Measurements from ENCODE around the gene NAPSA. TPM values are rescaled to one million over a fixed set of nuclear protein-coding genes. Genes with fewer than 3 reads are reported as not detected.
A peak's percentile ranks its signal among the peaks of the same experiment; 100 is the strongest.

NAPSA gene
- total RNA-seq (0.94 TPM), polyA plus RNA-seq (6.4 TPM)
- long read RNA-seq, donor 1, result 0 reads
- long read RNA-seq, donor 2, result 0 reads
- long read RNA-seq, donor 3, partial matches to known transcripts, result 0 of 1 reads
- long read RNA-seq, donor 3, other reads (novel, unspliced or antisense), result 0 of 1 reads
- long read RNA-seq, donor 4, result 0 reads
- long read RNA-seq, donor 5, result 0 reads
- long read RNA-seq, donor 6, result 0 reads
- long read RNA-seq, donor 7, result 0 reads
- long read RNA-seq, donor 8, result 0 reads
- long read RNA-seq, donor 9, result 0 reads
- long read RNA-seq, donor 10, result 0 reads

DNA sequence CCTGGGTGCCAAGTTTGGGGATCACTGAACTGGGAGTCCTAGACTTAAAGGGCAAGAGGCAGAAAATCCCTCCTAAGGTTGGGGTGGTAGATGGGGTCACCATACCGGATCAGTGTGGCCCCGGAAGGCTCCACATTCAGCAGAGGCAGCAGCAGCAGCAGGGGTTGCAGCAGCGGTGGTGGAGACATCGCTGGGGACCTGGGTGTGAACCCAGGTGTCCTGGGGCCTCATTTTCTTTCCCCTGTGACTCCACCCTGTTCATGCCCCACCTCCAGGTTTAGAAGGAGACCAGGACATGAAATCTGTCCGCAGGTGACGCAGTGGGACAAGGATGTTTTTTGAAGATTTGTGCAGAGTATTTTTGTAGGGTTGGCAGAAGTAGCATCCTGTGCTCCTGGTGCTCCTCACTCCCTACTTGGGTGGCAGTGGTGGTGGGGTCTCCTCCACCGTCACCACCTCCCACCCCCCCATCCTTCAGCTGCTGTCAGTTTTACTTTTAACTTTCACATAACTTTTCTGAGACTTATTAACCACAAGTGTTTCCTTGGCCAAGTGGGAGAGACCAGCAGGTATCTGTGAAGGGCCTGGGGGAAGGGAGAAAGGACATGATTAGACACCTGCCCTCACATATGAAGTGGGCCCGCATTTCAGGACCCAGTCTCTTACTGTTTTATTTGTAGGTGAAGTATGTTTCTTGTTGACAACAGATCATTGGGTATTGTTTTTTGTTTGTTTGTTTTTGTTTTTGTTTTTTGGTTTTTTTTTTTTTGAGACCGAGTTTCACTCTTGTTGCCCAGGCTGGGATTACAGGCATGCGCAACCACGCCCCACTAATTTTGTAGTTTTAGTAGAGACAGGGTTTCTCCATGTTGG, at the start of gene NAPSA:
NAPSA (minus strand) TSS at position 206 of the 873 bp plus-strand sequence; CDS start at position 188, 18 bp downstream.
- WGBS, result 88% methylated on average over 11 of the region's 11 CpGs
- H3K27ac ChIP-seq (ENCODE audit: low read depth in 1 of 2, low read length in 1 of 2), result peak within 1 kb of the TSS in 1 of 2 donors; percentile 42
- H3K9me3 ChIP-seq (ENCODE audit: control insufficient read depth in 2 of 2, insufficient read depth in 1 of 2, low read length in 1 of 2), result no peaks in the 10 kb centered on the region
- no peaks in the 10 kb centered on the region for H3K36me3 ChIP-seq (ENCODE audit: control insufficient read depth in 2 of 2, insufficient read depth in 2 of 2, low read length in 1 of 2)
- DNase-seq (ENCODE audit: low read depth in 6 of 9, low spot score in 9 of 9), result no peak
- no peak within 1 kb of the TSS for H3K4me3 ChIP-seq (ENCODE audit: low read length in 2 of 2)
- peaks cover 12 to 32% of the 10 kb centered on the region in 2 donors for H3K4me1 ChIP-seq (ENCODE audit: control insufficient read depth in 2 of 2, insufficient read depth in 2 of 2, low read length in 2 of 2)
- H3K27me3 ChIP-seq (ENCODE audit: control insufficient read depth in 2 of 2, insufficient read depth in 1 of 2, low read length in 1 of 2), result no peaks in the 10 kb centered on the region

DNA sequence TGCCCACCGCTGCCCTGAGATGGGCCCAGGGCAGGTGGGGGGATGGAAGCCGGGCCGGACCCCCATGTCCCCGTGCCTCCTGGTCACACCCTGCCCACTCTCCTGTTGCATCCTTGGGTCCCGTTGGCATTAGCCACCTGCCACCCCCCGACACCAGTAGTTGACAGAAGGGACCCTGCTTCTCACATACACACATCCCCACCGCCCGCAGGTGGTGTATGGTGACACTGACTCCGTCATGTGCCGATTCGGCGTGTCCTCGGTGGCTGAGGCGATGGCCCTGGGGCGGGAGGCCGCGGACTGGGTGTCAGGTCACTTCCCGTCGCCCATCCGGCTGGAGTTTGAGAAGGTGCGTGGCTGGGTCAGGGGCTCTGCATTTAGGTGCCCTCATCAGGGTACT, 48.1 kb upstream of the NAPSA start:
- 97% methylated on average over 21 of the region's 21 CpGs for WGBS
- DNase-seq (ENCODE audit: low read depth in 6 of 9, low spot score in 9 of 9), result no peak
- Histone ChIP-seq H3K36me3 (ENCODE audit: control insufficient read depth in 2 of 2, insufficient read depth in 2 of 2, low read length in 1 of 2) (peaks cover 9 to 31% of the 10 kb centered on the region in 2 donors), H3K27ac (ENCODE audit: low read depth in 1 of 2, low read length in 1 of 2) (no peak overlapping the region), H3K4me1 (ENCODE audit: control insufficient read depth in 2 of 2, insufficient read depth in 2 of 2, low read length in 2 of 2) (peaks cover 0 to 11% of the 10 kb centered on the region in 2 donors), H3K27me3 (ENCODE audit: control insufficient read depth in 2 of 2, insufficient read depth in 1 of 2, low read length in 1 of 2) (peaks cover 4 to 8% of the 10 kb centered on the region in 2 donors), H3K9me3 (ENCODE audit: control insufficient read depth in 2 of 2, insufficient read depth in 1 of 2, low read length in 1 of 2) (peaks cover 0 to 4% of the 10 kb centered on the region in 2 donors), H3K4me3 (ENCODE audit: low read length in 2 of 2) (no peak overlapping the region)

DNA sequence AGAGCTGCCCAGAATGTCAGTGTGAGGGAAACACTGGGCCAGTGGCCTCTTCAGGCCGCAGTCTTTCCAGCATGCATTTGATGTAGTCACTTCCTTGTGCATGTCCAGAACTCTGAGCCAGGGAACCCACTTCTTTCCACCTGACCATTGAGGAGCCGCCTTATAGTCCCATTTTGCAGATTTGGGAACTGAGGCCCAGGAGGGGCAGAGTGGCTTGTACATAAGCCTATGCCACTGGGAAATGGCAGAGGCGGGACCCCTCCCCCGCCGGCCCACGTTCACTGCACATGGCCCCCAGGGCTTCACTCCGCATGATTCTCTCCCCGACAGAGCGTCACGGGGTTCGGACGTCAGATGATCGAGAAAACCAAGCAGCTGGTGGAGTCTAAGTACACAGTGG, 47.7 kb upstream of the NAPSA start:
- H3K4me1 ChIP-seq (ENCODE audit: control insufficient read depth in 2 of 2, insufficient read depth in 2 of 2, low read length in 2 of 2), result peaks cover 0 to 11% of the 10 kb centered on the region in 2 donors
- peaks cover 9 to 33% of the 10 kb centered on the region in 2 donors for H3K36me3 ChIP-seq (ENCODE audit: control insufficient read depth in 2 of 2, insufficient read depth in 2 of 2, low read length in 1 of 2)

DNA sequence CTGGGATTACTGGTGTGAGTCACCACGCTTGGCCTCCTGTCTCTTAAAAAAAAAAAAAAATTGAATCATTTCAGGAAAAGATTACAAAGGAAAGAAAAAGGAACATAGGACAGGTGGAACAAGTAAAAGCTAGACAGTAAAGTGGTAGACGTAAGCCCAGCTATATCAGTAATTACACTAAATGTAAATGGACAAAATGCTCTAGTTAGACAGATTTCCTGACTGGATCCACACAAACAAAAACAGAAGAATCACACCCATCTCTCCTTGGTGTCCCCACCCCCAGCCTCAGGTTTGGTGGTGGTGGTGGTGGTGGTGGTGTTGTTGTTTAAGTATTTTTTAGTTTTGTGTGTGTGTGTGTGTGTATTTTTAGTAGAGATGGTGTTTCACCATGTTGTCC, 47.0 kb upstream of the NAPSA start:
- Histone ChIP-seq H3K27ac (ENCODE audit: low read depth in 1 of 2, low read length in 1 of 2) (no peak overlapping the region), H3K36me3 (ENCODE audit: control insufficient read depth in 2 of 2, insufficient read depth in 2 of 2, low read length in 1 of 2) (peaks cover 9 to 33% of the 10 kb centered on the region in 2 donors)
- over 99% methylated on average over 2 of the region's 2 CpGs for WGBS

More for the DNA sequence above, 47.7 kb upstream of the NAPSA start:
- WGBS, result 98% methylated on average over 13 of the region's 13 CpGs
- no peak overlapping the region for H3K4me3 ChIP-seq (ENCODE audit: low read length in 2 of 2)
- no peak overlapping the region for H3K27ac ChIP-seq (ENCODE audit: low read depth in 1 of 2, low read length in 1 of 2)
- H3K9me3 ChIP-seq (ENCODE audit: control insufficient read depth in 2 of 2, insufficient read depth in 1 of 2, low read length in 1 of 2), result peaks cover 0 to 4% of the 10 kb centered on the region in 2 donors
- peaks cover 2 to 4% of the 10 kb centered on the region in 2 donors for H3K27me3 ChIP-seq (ENCODE audit: control insufficient read depth in 2 of 2, insufficient read depth in 1 of 2, low read length in 1 of 2)
- no peak for DNase-seq (ENCODE audit: low read depth in 6 of 9, low spot score in 9 of 9)

DNA sequence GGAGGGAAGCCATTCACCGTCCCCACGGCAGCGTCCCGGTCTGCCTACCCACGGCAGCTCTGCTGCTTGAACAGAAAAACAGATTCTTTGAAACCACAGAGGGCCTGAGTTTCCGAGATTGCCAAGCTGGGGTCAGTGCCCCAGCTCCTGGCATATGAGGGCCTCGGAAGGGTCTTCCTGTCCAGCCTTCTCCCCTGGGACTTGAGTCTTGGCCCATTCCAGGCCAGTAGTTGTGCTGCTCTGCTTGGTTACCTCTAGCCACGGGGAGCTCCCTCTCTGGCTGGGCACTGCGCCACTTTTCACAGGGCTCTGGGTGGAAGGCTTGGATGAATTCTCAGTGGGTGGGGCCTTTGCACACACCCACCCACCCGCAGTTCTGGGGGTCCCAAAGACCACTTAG, 44.7 kb upstream of the NAPSA start:
- no peak for DNase-seq (ENCODE audit: low read depth in 6 of 9, low spot score in 9 of 9)
- Histone ChIP-seq H3K27me3 (ENCODE audit: control insufficient read depth in 2 of 2, insufficient read depth in 1 of 2, low read length in 1 of 2) (no peaks in the 10 kb centered on the region), H3K9me3 (ENCODE audit: control insufficient read depth in 2 of 2, insufficient read depth in 1 of 2, low read length in 1 of 2) (peaks cover 0 to 4% of the 10 kb centered on the region in 2 donors), H3K36me3 (ENCODE audit: control insufficient read depth in 2 of 2, insufficient read depth in 2 of 2, low read length in 1 of 2) (peaks cover 9 to 40% of the 10 kb centered on the region in 2 donors), H3K4me3 (ENCODE audit: low read length in 2 of 2) (no peak overlapping the region), H3K4me1 (ENCODE audit: control insufficient read depth in 2 of 2, insufficient read depth in 2 of 2, low read length in 2 of 2) (peaks cover 0 to 3% of the 10 kb centered on the region in 2 donors), H3K27ac (ENCODE audit: low read depth in 1 of 2, low read length in 1 of 2) (no peak overlapping the region)
- WGBS, result 91% methylated on average over 10 of the region's 10 CpGs

More for the DNA sequence above, 47.0 kb upstream of the NAPSA start:
- peaks cover 0 to 11% of the 10 kb centered on the region in 2 donors for H3K4me1 ChIP-seq (ENCODE audit: control insufficient read depth in 2 of 2, insufficient read depth in 2 of 2, low read length in 2 of 2)
- H3K9me3 ChIP-seq (ENCODE audit: control insufficient read depth in 2 of 2, insufficient read depth in 1 of 2, low read length in 1 of 2), result peaks cover 0 to 4% of the 10 kb centered on the region in 2 donors
- H3K27me3 ChIP-seq (ENCODE audit: control insufficient read depth in 2 of 2, insufficient read depth in 1 of 2, low read length in 1 of 2), result no peaks in the 10 kb centered on the region
- no peak overlapping the region for H3K4me3 ChIP-seq (ENCODE audit: low read length in 2 of 2)
- DNase-seq (ENCODE audit: low read depth in 6 of 9, low spot score in 9 of 9), result no peak

DNA sequence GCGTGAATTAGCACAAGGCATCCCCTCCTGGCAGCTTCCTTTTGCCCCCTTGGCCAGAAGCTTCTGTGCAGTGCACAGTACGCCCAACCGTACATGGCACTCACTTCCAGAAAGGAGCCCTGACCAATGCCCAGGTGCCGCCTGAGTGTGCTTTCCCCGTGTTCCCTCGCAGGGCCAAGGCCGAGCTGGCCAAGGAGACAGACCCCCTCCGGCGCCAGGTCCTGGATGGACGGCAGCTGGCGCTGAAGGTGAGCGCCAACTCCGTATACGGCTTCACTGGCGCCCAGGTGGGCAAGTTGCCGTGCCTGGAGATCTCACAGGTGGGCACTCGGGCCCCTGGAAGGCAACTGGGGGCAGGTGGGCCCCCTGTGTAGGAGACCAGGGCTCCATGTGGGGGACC, 43.9 kb upstream of the NAPSA start:
- WGBS, result 98% methylated on average over 17 of the region's 17 CpGs

DNA sequence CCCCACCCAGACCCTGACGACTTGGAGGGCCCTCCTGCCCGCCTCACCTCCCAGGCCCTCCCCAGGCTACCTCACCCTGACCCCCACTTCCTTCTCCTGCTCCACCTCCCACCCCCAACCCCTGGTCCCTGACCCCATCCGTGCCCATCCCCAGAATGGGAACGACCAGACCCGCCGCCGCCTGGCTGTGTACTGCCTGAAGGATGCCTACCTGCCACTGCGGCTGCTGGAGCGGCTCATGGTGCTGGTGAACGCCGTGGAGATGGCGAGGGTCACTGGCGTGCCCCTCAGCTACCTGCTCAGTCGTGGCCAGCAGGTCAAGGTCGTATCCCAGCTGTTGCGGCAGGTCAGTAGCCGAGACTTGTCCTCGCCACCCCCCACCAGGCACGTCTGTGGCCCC, 41.4 kb upstream of the NAPSA start:
- DNase-seq (ENCODE audit: low read depth in 6 of 9, low spot score in 9 of 9), result no peak
- H3K36me3 ChIP-seq (ENCODE audit: control insufficient read depth in 2 of 2, insufficient read depth in 2 of 2, low read length in 1 of 2), result peaks cover 20 to 65% of the 10 kb centered on the region in 2 donors
- H3K27me3 ChIP-seq (ENCODE audit: control insufficient read depth in 2 of 2, insufficient read depth in 1 of 2, low read length in 1 of 2), result no peaks in the 10 kb centered on the region
- H3K4me1 ChIP-seq (ENCODE audit: control insufficient read depth in 2 of 2, insufficient read depth in 2 of 2, low read length in 2 of 2), result no peaks in the 10 kb centered on the region
- no peaks in the 10 kb centered on the region for H3K9me3 ChIP-seq (ENCODE audit: control insufficient read depth in 2 of 2, insufficient read depth in 1 of 2, low read length in 1 of 2)
- WGBS, result 98% methylated on average over 19 of the region's 19 CpGs
- no peak overlapping the region for H3K4me3 ChIP-seq (ENCODE audit: low read length in 2 of 2)
- H3K27ac ChIP-seq (ENCODE audit: low read depth in 1 of 2, low read length in 1 of 2), result no peak overlapping the region

More for the DNA sequence above, 43.9 kb upstream of the NAPSA start:
- DNase-seq (ENCODE audit: low read depth in 6 of 9, low spot score in 9 of 9), result no peak
- Histone ChIP-seq H3K27ac (ENCODE audit: low read depth in 1 of 2, low read length in 1 of 2) (no peak overlapping the region), H3K27me3 (ENCODE audit: control insufficient read depth in 2 of 2, insufficient read depth in 1 of 2, low read length in 1 of 2) (no peaks in the 10 kb centered on the region), H3K4me1 (ENCODE audit: control insufficient read depth in 2 of 2, insufficient read depth in 2 of 2, low read length in 2 of 2) (no peaks in the 10 kb centered on the region), H3K9me3 (ENCODE audit: control insufficient read depth in 2 of 2, insufficient read depth in 1 of 2, low read length in 1 of 2) (peaks cover 0 to 4% of the 10 kb centered on the region in 2 donors), H3K36me3 (ENCODE audit: control insufficient read depth in 2 of 2, insufficient read depth in 2 of 2, low read length in 1 of 2) (peaks cover 9 to 43% of the 10 kb centered on the region in 2 donors), H3K4me3 (ENCODE audit: low read length in 2 of 2) (no peak overlapping the region)

DNA sequence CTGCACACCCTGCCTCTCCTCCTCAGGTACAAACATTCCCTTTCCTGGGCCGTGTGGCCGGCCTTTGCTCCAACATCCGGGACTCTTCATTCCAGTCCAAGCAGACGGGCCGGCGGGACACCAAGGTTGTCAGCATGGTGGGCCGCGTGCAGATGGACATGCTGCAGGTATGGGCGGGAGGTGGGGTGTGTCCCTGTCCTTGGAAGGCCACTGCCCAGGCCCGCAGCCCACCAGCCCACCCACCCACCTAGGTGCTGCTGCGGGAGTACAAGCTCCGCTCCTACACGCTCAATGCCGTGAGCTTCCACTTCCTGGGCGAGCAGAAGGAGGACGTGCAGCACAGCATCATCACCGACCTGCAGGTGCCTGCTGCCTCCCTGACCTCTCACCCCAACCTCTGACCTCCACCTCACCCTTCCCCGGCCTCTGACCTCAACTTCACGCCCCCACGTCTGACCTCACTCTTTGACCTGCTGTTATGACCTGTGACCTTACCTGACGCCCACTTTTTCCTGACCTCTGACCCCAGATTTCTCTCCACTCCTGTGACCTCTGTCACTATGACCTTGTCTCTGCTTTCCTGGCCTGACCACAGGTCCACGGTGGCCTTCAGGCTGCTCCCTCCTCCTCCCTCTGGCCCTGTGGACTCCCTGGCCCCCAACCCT, 40.8 kb upstream of the NAPSA start:
- Histone ChIP-seq H3K4me1 (ENCODE audit: control insufficient read depth in 2 of 2, insufficient read depth in 2 of 2, low read length in 2 of 2) (no peaks in the 10 kb centered on the region), H3K27ac (ENCODE audit: low read depth in 1 of 2, low read length in 1 of 2) (no peak overlapping the region), H3K9me3 (ENCODE audit: control insufficient read depth in 2 of 2, insufficient read depth in 1 of 2, low read length in 1 of 2) (no peaks in the 10 kb centered on the region), H3K27me3 (ENCODE audit: control insufficient read depth in 2 of 2, insufficient read depth in 1 of 2, low read length in 1 of 2) (no peaks in the 10 kb centered on the region), H3K4me3 (ENCODE audit: low read length in 2 of 2) (no peak overlapping the region), H3K36me3 (ENCODE audit: control insufficient read depth in 2 of 2, insufficient read depth in 2 of 2, low read length in 1 of 2) (peaks cover 23 to 70% of the 10 kb centered on the region in 2 donors)
- DNase-seq (ENCODE audit: low read depth in 6 of 9, low spot score in 9 of 9), result no peak
- WGBS, result 98% methylated on average over 22 of the region's 22 CpGs
